Nephron progenitor cell (in vitro differentiated cells): ENCODE measurements around the gene BET1L.
A peak's percentile ranks its signal among the peaks of the same experiment; 100 is the strongest.

Experiments used
- DNase-seq: peaks from one replicate; pipeline ENCODE4 v3.0.0; 2021
- H3K27ac Mint-ChIP-seq: 2 replicates; pipeline ENCODE4 v1.8.0; 2021; ENCODE audit warnings: mild to moderate bottlenecking, moderate library complexity, mixed read lengths
- H3K27me3 Mint-ChIP-seq: 2 replicates; pipeline ENCODE4 v1.8.0; 2021; ENCODE audit warnings: mild to moderate bottlenecking, low read depth, mixed read lengths; ENCODE audit not compliant: poor library complexity
- H3K36me3 Mint-ChIP-seq: 2 replicates; pipeline ENCODE4 v1.8.0; 2021; ENCODE audit warnings: low read depth, mixed read lengths
- H3K4me1 Mint-ChIP-seq: 2 replicates; pipeline ENCODE4 v1.8.0; 2021; ENCODE audit warnings: mixed read lengths
- H3K4me3 Mint-ChIP-seq: 2 replicates; pipeline ENCODE4 v1.8.0; 2021; ENCODE audit warnings: mild to moderate bottlenecking, moderate library complexity, mixed read lengths
- H3K9me3 Mint-ChIP-seq: 2 replicates; pipeline ENCODE4 v1.8.0; 2021; ENCODE audit warnings: mild to moderate bottlenecking, moderate library complexity, mixed read lengths
- TF ChIP-seq, protein P1 (sequence below): fragments of 200-600 bp; sonication (generic); IDR thresholded peaks from 2 replicates; pipeline ENCODE4 v1.5.0; 2021; ENCODE audit warnings: antibody characterized with exemption

BET1L gene

DNA sequence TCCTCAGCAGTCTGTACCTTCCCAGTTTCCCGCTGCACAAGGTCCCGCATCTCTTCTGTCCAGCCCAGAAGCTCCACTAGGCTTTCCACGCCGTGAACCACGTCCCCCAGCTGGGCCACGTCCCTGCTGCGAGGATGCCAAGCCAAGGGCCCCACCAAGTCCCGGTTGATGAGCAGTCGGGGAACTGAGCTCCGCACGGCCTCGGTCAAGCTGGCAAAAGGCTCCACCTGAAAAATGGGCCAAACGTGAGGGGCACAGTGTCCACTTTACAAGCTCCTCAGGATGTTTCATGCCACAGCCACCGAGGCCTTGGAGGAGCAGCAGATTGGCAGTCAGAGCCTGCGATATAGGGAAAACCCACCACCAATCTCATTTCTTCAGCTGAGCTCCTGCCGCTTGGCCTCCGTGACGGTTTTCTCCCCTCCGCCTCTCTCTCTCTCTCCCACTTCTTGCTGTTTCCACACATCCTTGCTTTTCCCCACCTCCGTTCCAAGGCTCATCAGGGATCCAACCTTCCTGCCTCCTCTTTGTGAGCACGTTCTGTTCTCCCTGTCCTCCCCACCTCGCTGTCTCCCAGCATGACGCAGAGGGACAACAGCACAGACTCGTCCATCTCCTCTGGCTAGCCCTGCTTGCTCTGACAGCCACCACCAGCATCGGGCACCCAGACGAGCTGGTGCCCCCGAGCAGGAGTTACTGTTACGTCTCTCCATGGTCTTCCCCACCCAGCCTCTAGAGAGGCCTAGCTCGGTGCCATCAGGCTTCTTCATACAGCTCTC is 11.8 kb upstream of the BET1L start:
- TF ChIP-seq, protein P1, sequence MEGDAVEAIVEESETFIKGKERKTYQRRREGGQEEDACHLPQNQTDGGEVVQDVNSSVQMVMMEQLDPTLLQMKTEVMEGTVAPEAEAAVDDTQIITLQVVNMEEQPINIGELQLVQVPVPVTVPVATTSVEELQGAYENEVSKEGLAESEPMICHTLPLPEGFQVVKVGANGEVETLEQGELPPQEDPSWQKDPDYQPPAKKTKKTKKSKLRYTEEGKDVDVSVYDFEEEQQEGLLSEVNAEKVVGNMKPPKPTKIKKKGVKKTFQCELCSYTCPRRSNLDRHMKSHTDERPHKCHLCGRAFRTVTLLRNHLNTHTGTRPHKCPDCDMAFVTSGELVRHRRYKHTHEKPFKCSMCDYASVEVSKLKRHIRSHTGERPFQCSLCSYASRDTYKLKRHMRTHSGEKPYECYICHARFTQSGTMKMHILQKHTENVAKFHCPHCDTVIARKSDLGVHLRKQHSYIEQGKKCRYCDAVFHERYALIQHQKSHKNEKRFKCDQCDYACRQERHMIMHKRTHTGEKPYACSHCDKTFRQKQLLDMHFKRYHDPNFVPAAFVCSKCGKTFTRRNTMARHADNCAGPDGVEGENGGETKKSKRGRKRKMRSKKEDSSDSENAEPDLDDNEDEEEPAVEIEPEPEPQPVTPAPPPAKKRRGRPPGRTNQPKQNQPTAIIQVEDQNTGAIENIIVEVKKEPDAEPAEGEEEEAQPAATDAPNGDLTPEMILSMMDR: no peak
- Mint-ChIP-seq H3K36me3 (peaks cover 21% of the 10 kb centered on the region), H3K4me3 (no peak overlapping the region), H3K4me1 (no peaks in the 10 kb centered on the region), H3K27me3 (no peaks in the 10 kb centered on the region), H3K9me3 (no peaks in the 10 kb centered on the region), H3K27ac (peak overlapping the region; percentile 86)
- no peak for DNase-seq

DNA sequence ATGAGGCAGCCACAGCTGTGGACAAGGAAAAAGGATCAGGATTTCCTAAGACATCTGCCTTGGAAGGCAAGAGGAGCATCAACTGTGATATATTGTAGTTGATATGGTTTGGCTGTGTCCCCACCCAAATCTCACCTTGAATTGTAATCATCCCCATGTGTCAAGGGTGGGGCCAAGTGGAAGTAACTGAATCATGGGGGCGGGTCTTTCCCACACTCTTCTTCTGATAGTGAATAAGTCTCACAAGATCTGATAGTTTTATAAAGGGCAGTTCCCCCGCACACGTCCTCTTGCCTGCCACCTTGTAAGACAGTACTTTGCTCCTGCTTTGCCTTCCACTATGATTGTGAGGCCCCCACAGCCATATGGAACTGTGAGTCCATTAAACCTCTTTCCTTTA is 10.5 kb upstream of the BET1L start:
- TF ChIP-seq, protein P1: no peak
- H3K4me1 Mint-ChIP-seq: no peaks in the 10 kb centered on the region
- peak overlapping the region; percentile 82 for H3K27ac Mint-ChIP-seq
- H3K4me3 Mint-ChIP-seq: no peak overlapping the region
- H3K36me3 Mint-ChIP-seq: peaks cover 20% of the 10 kb centered on the region
- H3K9me3 Mint-ChIP-seq: no peaks in the 10 kb centered on the region
- DNase-seq: no peak
- H3K27me3 Mint-ChIP-seq: no peaks in the 10 kb centered on the region

DNA sequence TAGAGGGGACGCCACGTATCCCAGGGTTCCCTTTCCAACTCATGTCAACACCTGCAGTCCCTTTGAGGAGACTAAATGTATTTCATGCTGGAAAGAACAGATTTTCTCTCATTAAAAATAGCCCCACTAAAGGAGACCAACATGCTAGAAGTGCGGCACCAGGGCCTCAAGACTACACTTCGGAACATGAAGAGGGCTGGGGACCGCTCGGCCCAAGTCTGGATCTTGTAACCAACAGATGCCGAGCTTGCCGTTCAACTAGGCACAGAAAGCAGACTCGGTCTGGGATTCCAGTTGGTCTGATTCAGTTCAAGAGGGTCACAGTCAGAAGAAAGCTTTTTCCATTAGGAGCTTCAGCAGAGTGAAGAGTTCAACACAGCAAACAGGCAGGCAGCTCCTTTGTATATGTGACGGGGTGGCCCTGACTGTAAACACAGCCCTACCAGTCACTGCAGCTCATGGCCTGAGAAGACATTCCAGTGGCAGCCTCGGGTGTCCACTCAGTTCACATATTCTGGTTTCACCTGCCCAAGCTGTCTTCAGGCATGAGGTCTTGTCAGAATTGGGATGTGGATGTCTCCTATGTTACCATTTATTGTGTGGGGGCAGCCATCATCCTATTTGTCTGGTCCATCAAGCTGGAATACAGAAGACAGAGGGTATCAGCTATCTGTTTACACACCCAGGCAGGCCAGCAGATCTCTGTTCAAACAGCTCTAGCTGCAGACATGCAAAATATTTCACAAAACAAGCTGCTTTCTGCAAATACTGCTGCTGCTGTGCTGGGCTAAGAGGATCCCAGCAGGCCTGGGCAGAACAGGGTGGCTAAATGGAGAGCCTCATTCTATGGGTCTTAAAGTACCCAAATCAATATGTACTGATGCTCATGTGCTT is 9.1 kb upstream of the BET1L start:
- no peak for DNase-seq
- H3K4me1 Mint-ChIP-seq: no peaks in the 10 kb centered on the region
- peak overlapping the region; percentile 96 for H3K27ac Mint-ChIP-seq
- H3K4me3 Mint-ChIP-seq: no peak overlapping the region
- H3K27me3 Mint-ChIP-seq: no peaks in the 10 kb centered on the region
- H3K36me3 Mint-ChIP-seq: peaks cover 26% of the 10 kb centered on the region
- TF ChIP-seq, protein P1: no peak
- H3K9me3 Mint-ChIP-seq: no peaks in the 10 kb centered on the region

DNA sequence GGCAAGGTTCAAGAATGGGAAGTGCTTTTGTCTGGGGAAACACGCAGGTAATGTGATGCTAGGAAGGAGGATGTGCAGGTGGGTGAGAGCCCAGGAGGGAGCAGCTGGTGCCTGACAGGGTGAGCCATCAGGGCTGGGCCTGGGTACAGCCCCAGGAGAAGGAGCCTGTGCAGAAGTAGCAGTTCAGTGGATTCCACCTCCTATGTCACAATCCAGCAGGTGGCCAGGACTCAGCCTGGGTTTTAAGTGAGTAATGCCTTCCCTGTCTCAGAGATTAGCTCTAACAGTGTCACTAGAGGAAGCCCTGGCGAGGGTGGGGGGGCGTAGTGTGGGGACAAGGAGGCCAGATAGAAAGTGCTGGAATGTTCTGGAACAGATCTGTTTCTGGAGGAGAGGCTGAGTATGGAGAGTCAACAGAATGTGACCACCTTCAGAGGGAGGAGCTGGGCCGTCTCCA is 8.4 kb upstream of the BET1L start:
- no peak for DNase-seq
- TF ChIP-seq, protein P1: no peak
- H3K9me3 Mint-ChIP-seq: no peaks in the 10 kb centered on the region
- H3K36me3 Mint-ChIP-seq: peaks cover 29% of the 10 kb centered on the region
- H3K27me3 Mint-ChIP-seq: no peaks in the 10 kb centered on the region
- no peak overlapping the region for H3K4me3 Mint-ChIP-seq
- peak overlapping the region; percentile 96 for H3K27ac Mint-ChIP-seq
- peaks cover under 1% of the 10 kb centered on the region for H3K4me1 Mint-ChIP-seq

DNA sequence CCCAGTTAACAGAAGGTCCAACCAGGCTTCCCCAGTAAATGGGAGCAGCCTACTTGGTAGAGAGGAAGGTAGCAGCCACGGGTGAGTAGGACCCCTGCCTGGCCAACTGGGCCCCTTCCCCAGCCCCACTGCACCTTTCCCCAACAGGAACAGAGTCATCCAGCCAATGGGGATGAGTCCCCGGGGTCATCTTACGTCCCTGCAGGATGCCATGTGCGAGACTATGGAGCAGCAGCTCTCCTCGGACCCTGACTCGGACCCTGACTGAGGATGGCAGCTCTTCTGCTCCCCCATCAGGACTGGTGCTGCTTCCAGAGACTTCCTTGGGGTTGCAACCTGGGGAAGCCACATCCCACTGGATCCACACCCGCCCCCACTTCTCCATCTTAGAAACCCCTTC is 6.9 kb upstream of the BET1L start:
- TF ChIP-seq, protein P1: no peak
- no peaks in the 10 kb centered on the region for H3K27me3 Mint-ChIP-seq
- H3K9me3 Mint-ChIP-seq: no peaks in the 10 kb centered on the region
- H3K4me3 Mint-ChIP-seq: no peak overlapping the region
- H3K36me3 Mint-ChIP-seq: peaks cover 23% of the 10 kb centered on the region
- DNase-seq: no peak
- peaks cover 16% of the 10 kb centered on the region for H3K4me1 Mint-ChIP-seq
- H3K27ac Mint-ChIP-seq: peak overlapping the region; percentile 71
